HCEC 1CT (cell line): Measurements from ENCODE around the gene ARHGAP20.

Experiments used
- DNase-seq: peaks from one replicate; pipeline ENCODE4 v3.0.0-alpha.2; 2017

The ARHGAP20 gene

GRCh38 chr11:110711776-110712658, at the start of gene ARHGAP20:
Gene ARHGAP20, minus strand, starts transcription at chr11:110712437. Its CDS starts 206 bp downstream, at chr11:110712231.
- peak; percentile 78 for DNase-seq

DNA sequence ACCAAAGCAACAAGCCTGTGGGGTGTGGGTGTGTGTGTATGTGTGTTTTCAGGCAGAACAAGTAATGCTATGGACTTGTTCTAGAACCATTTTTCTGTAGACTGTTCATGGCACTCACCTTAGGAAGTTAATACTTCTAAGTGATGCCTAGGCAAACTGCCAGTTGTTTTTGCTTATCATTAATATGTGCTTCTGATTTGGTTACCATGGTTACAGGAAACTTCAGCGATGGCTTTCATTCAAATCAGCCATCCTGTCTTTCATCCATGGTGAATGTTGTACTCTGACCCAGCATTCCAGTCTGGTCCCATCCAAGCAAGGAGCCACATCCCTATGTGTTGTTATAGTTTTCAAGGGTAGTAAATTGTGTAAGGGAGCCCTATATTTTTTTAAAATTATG, 49.8 kb upstream of the ARHGAP20 start:
- DNase-seq: no peak

GRCh38 chr11:110761131-110761530, 48.9 kb upstream of the ARHGAP20 start:
- DNase-seq: no peak

DNA sequence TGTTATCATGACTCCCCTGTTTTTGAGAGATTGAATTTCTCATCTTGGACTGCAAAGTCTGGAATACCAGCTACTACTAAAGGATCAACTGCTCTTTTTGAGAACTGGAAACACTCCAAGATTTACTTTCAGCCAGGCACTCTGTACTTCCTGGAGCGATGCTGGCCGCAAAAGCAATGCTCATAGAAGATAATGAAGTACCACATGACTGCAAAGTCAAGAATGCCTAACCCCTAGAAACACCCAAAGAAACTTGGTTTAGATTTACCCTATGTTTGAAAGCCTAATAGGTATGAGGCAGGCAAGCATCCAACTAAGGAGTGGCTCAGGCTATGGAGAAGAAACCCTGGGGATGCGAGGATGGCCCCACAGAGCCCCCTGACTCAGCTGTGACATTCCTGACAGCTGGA, 47.7 kb upstream of the ARHGAP20 start:
- DNase-seq: peak; percentile 72

DNA sequence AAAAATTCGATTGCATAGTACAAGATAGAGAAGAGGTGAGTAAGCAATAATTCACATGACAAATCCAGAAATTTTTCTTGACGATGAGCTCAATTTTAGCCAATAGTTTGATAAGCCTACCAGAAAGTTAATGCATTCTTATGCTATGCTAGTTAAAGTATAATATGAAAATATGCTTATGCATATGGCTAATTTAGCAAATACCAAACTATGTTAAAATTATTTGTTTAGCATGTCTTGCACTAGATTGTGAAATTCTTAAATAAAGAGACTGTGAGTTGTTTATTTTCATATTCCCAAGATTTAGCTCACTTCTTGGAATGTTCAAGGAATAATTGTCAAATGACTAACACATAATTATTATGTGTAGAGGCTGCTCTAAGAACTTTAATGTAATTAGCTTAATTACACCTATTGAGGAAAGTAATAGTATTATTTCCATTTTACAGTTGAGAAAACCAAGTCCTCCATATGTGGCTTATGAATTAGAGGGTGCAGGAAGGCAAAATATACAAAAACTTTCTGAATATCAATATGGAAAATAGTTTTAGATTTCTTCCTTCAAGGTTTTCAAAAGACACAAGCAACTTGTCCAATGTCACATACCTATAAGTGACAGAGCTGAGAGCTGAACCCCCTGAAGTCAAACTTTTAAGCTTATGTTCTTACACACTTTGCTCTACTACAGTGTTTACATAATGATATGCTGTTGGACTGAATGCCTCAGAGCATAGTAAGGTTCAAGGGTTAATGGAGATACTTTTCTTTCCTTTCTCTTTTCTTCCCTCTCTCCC, 45.9 kb upstream of the ARHGAP20 start:
- peak; percentile 43 for DNase-seq

- DNase-seq: no peak
Observed at GRCh38 chr11:110757066-110757465, 44.8 kb upstream of the ARHGAP20 start.

DNA sequence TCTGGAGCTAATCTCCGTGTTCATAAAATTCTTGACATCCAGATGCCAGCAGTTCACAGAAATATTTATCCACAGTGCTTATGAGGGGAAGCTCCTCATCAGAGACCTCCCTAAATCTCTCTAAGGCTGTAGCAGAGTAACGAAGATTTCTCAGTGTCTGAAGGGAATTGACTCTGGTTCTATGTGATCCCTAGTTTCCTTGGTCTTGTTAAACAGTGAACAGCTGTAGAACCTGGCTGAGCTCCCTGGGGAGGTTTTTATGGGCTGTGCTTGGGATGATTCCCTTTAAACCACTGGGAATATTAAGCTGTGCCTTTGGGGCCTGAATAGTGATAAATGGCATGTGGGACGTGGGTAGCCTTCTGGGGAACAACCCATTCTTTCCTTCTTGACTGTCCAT, 43.7 kb upstream of the ARHGAP20 start:
- DNase-seq: no peak

GRCh38 chr11:110752890-110753289, 40.7 kb upstream of the ARHGAP20 start:
- no peak for DNase-seq

DNA sequence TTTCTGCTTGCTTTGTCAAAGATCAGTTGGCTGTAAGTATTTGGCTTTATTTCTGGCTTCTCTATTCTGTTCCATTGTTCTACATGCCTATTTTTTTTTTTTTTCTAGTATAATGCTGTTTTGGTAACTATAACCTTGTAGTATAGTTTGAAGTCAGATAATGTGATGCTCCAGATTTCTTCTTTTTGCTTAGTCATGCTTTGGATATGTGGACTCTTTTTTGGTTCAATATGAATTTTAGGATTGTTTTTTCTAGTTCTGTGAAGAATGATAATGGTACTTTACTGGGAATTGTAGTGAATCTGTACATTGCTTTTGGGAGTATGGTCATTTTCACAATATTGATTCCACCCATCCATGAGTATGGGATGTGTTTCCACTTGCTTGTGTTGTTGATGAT, 37.9 kb upstream of the ARHGAP20 start:
- DNase-seq: no peak

DNA sequence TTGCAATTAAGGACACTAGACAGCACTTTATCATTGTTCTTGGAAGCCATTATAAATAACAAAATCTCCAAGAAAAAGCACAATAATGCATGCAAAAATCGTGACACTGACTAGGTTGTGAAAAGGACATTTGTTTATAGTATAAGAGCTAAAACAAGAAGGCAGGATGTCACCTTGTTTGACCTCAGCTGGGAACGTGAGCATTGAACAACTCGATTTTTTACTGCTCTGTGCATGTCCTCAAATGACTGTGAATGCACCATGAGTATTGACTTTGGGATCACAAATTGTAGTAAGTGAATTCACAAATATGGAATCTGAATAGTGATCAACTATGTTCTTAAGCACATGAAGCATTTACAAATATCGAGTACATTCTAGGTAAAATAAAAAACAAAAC, 35.3 kb upstream of the ARHGAP20 start:
- peak; percentile 47 for DNase-seq

DNA sequence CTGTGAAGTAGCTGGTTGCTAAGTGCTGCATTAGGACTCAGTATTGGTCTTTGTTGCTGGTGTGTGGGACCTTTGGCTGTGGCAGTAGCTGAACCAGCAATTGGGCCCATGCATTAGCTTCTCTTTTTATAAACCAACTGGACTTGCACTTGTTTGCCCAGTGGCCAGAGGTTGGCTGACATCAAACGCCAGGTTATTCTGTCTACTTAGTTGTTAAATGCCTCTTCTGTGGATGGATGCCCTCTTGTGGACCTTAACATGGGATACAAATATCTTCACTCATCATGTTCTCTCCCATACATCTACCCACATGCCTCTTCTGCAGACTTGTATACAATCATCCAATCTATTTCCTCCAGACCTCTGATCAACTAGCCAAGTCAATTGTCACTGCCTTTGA, 26.4 kb upstream of the ARHGAP20 start:
- DNase-seq: no peak

DNA sequence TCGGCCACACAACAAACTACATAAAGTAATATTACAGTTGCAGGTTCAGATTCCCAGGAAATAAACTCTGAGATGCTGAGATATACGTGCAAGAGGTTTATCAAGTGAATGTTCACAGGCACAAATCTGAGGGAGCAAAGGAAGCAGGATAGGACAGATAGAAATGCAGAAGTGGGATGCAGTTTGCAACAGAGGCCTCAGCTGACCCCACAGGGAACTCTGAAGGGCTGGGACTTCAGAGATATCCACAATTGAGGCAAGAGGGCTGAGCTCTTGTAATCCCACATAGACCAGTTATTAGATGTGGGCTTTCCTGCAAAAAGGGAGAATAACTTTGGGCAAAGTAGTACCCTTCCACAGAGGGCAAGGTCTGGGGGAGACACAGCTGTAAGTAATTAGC, 25.4 kb upstream of the ARHGAP20 start:
- no peak for DNase-seq

- no peak for DNase-seq
Observed at GRCh38 chr11:110736171-110736553, 23.9 kb upstream of the ARHGAP20 start.

- DNase-seq: no peak
Observed at GRCh38 chr11:110735455-110736170, 23.4 kb upstream of the ARHGAP20 start.

GRCh38 chr11:110734790-110735189, 22.6 kb upstream of the ARHGAP20 start:
- DNase-seq: no peak

GRCh38 chr11:110730773-110731172, 18.5 kb upstream of the ARHGAP20 start:
- DNase-seq: no peak

- DNase-seq: peak; percentile 42
Observed at GRCh38 chr11:110728883-110729282, 16.6 kb upstream of the ARHGAP20 start.

GRCh38 chr11:110728476-110728875, 16.2 kb upstream of the ARHGAP20 start:
- no peak for DNase-seq

DNA sequence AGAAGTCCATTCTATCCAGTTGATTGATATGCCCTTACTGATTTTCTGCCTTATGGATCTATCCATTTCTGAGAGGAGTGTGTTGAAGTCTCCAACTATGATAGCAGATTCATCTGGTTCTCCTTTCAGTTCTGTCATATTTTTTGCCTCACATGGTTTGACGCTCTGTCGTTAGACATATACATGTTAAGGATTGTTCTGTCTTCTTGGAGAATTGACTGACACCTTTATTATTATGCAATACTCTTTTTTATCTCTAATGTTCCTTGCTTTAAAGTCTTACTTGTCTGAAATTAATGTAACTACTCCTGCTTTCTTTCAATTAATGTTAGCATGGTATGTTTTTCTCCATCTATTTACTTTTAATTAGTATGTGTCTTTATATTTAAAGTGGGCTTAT, 12.1 kb upstream of the ARHGAP20 start:
- DNase-seq: no peak

DNA sequence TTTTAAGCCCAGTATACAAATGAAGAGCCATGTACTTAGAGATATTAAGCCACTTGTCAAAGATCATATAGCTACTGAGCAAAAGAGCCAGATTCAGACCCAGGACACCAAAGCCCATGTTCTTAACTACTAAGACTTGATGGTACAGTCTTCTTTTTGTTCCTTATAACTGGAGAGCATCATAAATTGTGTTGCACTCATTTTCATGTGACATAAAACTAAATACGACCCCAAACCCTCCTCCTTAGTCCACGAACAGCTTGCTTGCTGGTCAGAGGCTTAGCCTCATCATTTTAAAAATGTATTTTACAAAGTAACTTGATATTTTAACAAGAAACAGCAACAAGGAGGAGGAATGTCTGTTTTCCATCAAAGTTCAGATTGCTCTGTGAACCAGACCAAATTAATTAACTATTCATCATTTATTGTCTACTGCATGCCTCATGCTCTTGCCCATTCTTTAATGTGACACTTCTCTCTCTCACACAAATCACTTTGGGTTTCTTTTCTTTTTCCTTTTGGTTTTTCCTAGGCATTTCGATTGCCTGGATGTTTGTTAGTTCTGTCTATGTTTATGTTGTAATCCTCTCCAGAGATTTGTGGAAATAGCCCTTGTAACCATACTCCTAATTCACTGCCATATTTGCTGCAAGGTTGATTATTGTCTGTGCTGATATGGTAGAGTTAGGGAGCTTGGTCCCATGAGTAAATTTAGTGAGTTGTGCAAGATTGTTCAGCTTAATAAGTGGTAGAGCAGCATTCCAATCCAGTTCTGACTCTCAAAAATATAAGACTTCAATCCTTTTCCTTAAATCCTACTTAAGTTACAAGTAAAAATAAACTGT, 8.4 kb upstream of the ARHGAP20 start:
- DNase-seq: no peak

- DNase-seq: peak; percentile 78
Observed at GRCh38 chr11:110716361-110716760, 4.1 kb upstream of the ARHGAP20 start.

- peak; percentile 77 for DNase-seq
Observed at GRCh38 chr11:110715541-110715940, 3.3 kb upstream of the ARHGAP20 start.

- DNase-seq: no peak
Observed at GRCh38 chr11:110713449-110713776, 1.2 kb upstream of the ARHGAP20 start.
